PC-3 (cell line): ENCODE measurements around the gene CLIC5. TPM values are rescaled to one million over a fixed set of nuclear protein-coding genes. Genes with fewer than 3 reads are reported as not detected.

Experiments
- ATAC-seq: fragments of 200-7000 bp; cut with Tn5 transposase; 2 replicates; pipeline ENCODE4 v1.9.1; 2020; ENCODE audit warnings: mild to moderate bottlenecking, moderate library complexity
- BruUV-seq: library from RNA; stranded (reverse); fragments of 400-500 nt; replicated peaks from 2 replicates; lab custom pipeline; 2021; lab: Mats Ljungman, UMichigan
- CTCF ChIA-PET: fragments of 300-600 bp; sonication (Branson Sonifier 250); formaldehyde crosslinking; loops from one replicate; lab custom pipeline; 2022; ENCODE audit warnings: antibody characterized with exemption; lab: Charles Lee
- POLR2A ChIA-PET: fragments of 300-600 bp; sonication (Branson Sonifier 250); formaldehyde crosslinking; loops from one replicate; lab custom pipeline; 2022; ENCODE audit warnings: antibody characterized with exemption; ENCODE audit not compliant: unreplicated experiment; lab: Charles Lee
- DNase-seq: peaks from one replicate; pipeline ENCODE4 v3.0.0-alpha.2; 2015
- H2AFZ ChIP-seq: fragments of 300-600 bp; sonication (generic); 2 replicates; pipeline ENCODE4 v1.6.0; 2016; ENCODE audit warnings: antibody characterized with exemption, low read length
- H3F3A ChIP-seq: fragments of 300-600 bp; sonication (generic); one replicate; pipeline ENCODE4 v1.6.0; 2017; ENCODE audit warnings: antibody characterized with exemption, low read length, control low read depth, mild to moderate bottlenecking; ENCODE audit not compliant: unreplicated experiment
- H3K27ac ChIP-seq: fragments of 300-600 bp; sonication (generic); 2 replicates; pipeline ENCODE4 v1.5.1; 2016; ENCODE audit warnings: mild to moderate bottlenecking, low read length
- H3K27me3 ChIP-seq: fragments of 300-600 bp; sonication (generic); 2 replicates; pipeline ENCODE4 v1.6.1; 2016; ENCODE audit warnings: low read length, mixed read lengths
- H3K36me3 ChIP-seq: fragments of 300-600 bp; sonication (generic); 2 replicates; pipeline ENCODE4 v1.6.1; 2016; ENCODE audit warnings: low read depth, mixed run types, low read length, mixed read lengths
- H3K4me1 ChIP-seq: fragments of 300-600 bp; sonication (generic); 2 replicates; pipeline ENCODE4 v1.5.1; 2016; ENCODE audit warnings: low read length; ENCODE audit not compliant: insufficient read depth
- H3K4me2 ChIP-seq: fragments of 300-600 bp; sonication (generic); 2 replicates; pipeline ENCODE4 v1.6.0; 2016; ENCODE audit warnings: low read length
- H3K4me3 ChIP-seq: fragments of 300-600 bp; sonication (generic); 2 replicates; pipeline ENCODE4 v1.5.1; 2016; ENCODE audit warnings: mild to moderate bottlenecking, low read length, mixed read lengths
- H3K79me2 ChIP-seq: fragments of 300-600 bp; sonication (generic); 2 replicates; pipeline ENCODE4 v1.6.1; 2017; ENCODE audit warnings: low read length, mixed read lengths
- H3K9ac ChIP-seq: fragments of 300-600 bp; sonication (generic); 2 replicates; pipeline ENCODE4 v1.6.0; 2016; ENCODE audit warnings: mild to moderate bottlenecking, low read length
- H3K9me2 ChIP-seq: fragments of 300-600 bp; sonication (generic); replicated peaks from 2 replicates; pipeline ENCODE4 v1.6.1; 2016; ENCODE audit warnings: mixed run types, low read length, mixed read lengths
- H3K9me3 ChIP-seq: fragments of 300-600 bp; sonication (generic); 2 replicates; pipeline ENCODE4 v1.6.1; 2016; ENCODE audit warnings: low read length, mixed read lengths
- H4K20me1 ChIP-seq: fragments of 300-600 bp; sonication (generic); 2 replicates; pipeline ENCODE4 v1.6.1; 2016; ENCODE audit warnings: low read length, mixed read lengths
- EZH2 ChIP-seq: fragments of 300-600 bp; sonication (generic); IDR thresholded peaks from one replicate; pipeline ENCODE4 v1.6.1; 2017; ENCODE audit warnings: antibody characterized with exemption, mild to moderate bottlenecking, low read length; ENCODE audit not compliant: unreplicated experiment
- EZH2phosphoT487 ChIP-seq: fragments of 300-600 bp; sonication (generic); IDR thresholded peaks from 2 replicates; pipeline ENCODE4 v1.6.1; 2018; ENCODE audit warnings: mild to moderate bottlenecking, antibody characterized with exemption, low read length, borderline replicate concordance
- intact Hi-C: fragments of 100-400 bp; cut with micrococcal nuclease; formaldehyde crosslinking; loops from 2 replicates; pipeline ENCODE4 v1.9.0; 2023
- total RNA-seq: library from RNA; depleted of rRNA; stranded (reverse); fragments of >200 nt; gene quantifications from 2 replicates; pipeline ENCODE4 v1.2.3, GENCODE V29; 2014
- TF ChIP-seq, protein P1 (sequence below): fragments of 300-600 bp; sonication (generic); conservative IDR thresholded peaks from 2 replicates; pipeline ENCODE4 v1.5.1; 2017; ENCODE audit warnings: antibody characterized with exemption, low read depth, mild to moderate bottlenecking, low read length

CLIC5 gene
- total RNA-seq, 1 experiment from 2014 or later: not detected

DNA sequence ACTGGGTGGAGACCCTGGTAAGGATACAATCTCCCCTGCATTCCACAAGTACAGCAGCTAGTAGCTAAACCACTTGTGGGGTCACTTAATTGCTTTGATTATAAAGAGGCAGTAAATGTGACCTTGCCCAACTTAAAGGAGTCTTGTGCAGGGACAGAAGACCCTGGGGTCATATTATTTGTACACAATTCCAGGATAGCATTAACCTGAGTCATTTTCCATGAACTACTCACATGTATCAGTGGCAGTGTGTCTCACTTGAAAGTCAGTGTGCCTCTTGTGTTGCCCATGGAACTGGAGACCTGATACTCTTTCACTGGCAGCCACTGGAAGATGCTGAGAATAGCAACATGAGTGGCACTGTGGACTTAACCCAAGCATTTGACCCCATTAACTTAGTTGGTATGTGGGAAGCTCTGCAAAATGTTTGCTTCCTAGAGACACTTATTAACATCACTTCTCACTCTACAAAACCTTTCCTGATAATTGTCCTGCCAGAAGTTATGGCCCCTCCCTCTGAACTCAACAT lies 28.9 kb downstream of the CLIC5 start:
- intact Hi-C loops: no loop called here
- DNase-seq (no peak), ATAC-seq (no peak)
- no peak overlapping the region for H3K4me3 ChIP-seq
- no peaks in the 10 kb centered on the region for H4K20me1 ChIP-seq
- ChIA-PET POLR2A (no interaction called here), CTCF (no interaction called here)
- TF ChIP-seq, protein P1, sequence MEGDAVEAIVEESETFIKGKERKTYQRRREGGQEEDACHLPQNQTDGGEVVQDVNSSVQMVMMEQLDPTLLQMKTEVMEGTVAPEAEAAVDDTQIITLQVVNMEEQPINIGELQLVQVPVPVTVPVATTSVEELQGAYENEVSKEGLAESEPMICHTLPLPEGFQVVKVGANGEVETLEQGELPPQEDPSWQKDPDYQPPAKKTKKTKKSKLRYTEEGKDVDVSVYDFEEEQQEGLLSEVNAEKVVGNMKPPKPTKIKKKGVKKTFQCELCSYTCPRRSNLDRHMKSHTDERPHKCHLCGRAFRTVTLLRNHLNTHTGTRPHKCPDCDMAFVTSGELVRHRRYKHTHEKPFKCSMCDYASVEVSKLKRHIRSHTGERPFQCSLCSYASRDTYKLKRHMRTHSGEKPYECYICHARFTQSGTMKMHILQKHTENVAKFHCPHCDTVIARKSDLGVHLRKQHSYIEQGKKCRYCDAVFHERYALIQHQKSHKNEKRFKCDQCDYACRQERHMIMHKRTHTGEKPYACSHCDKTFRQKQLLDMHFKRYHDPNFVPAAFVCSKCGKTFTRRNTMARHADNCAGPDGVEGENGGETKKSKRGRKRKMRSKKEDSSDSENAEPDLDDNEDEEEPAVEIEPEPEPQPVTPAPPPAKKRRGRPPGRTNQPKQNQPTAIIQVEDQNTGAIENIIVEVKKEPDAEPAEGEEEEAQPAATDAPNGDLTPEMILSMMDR: no peak
- TF ChIP-seq EZH2phosphoT487: no peak
- TF ChIP-seq EZH2: no peak
- H2AFZ ChIP-seq: no peak overlapping the region
- no peak overlapping the region for H3K9ac ChIP-seq
- no peaks in the 10 kb centered on the region for H3K79me2 ChIP-seq
- no peak overlapping the region for H3K4me2 ChIP-seq
- H3K9me2 ChIP-seq: no peaks in the 10 kb centered on the region
- H3F3A ChIP-seq: no peaks in the 10 kb centered on the region
- H3K9me3 ChIP-seq: no peaks in the 10 kb centered on the region
- H3K36me3 ChIP-seq: no peaks in the 10 kb centered on the region
- H3K4me1 ChIP-seq: no peaks in the 10 kb centered on the region
- no peak overlapping the region for H3K27ac ChIP-seq
- H3K27me3 ChIP-seq: peaks cover 3% of the 10 kb centered on the region; the same call in 1 of the 2 replicates
- no TSS peak for BruUV-seq

DNA sequence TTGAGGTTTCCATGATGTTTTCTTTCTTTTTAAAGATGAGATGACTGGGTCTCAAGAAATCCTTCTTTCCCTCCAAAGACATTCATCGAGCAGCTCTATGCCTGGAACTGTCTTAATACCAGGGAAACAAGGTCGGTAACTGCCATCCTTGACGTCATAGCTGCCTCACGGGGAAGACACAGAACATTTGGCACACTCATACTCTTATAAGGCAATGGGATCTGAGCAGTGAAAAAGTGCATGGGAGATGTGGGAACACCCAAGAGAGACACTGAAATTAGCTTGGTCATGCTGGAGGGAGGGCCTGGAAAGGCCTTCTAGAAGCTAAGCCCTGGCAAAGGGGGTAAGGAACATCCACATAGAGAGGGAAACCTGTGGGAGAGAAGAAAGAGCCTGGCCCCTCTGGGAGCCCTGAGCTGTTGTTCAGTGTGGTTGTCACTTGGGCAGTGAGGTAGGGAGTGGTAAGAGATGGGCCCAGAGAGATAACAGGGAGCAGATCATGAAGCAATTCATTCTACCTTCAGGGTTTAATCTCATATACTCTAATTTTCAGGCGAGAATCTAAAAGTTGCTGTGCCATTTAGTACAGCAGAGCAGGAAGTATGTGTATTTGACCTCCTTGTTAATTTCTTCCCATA lies 30.8 kb downstream of the CLIC5 start:
- H3K27me3 ChIP-seq: 0 out of 2 replicates have a peak, but pooled peaks cover 3% of the 10 kb centered on the region
- no peak for DNase-seq
- no peak overlapping the region for H3K4me3 ChIP-seq
- ChIA-PET CTCF (no interaction called here), POLR2A (no interaction called here)
- H2AFZ ChIP-seq: no peak overlapping the region
- TF ChIP-seq EZH2phosphoT487: no peak
- TF ChIP-seq, protein P1: no peak
- TF ChIP-seq EZH2: no peak
- H3K27ac ChIP-seq: no peak overlapping the region
- no peaks in the 10 kb centered on the region for H3K36me3 ChIP-seq
- no TSS peak for BruUV-seq
- H3K79me2 ChIP-seq: no peaks in the 10 kb centered on the region
- no peaks in the 10 kb centered on the region for H3K4me1 ChIP-seq
- H3F3A ChIP-seq: no peaks in the 10 kb centered on the region
- H3K9me2 ChIP-seq: no peaks in the 10 kb centered on the region
- H3K9me3 ChIP-seq: no peaks in the 10 kb centered on the region
- H3K9ac ChIP-seq: no peak overlapping the region
- no peak for ATAC-seq
- H4K20me1 ChIP-seq: no peaks in the 10 kb centered on the region
- H3K4me2 ChIP-seq: no peak overlapping the region
- intact Hi-C loops: no loop called here

DNA sequence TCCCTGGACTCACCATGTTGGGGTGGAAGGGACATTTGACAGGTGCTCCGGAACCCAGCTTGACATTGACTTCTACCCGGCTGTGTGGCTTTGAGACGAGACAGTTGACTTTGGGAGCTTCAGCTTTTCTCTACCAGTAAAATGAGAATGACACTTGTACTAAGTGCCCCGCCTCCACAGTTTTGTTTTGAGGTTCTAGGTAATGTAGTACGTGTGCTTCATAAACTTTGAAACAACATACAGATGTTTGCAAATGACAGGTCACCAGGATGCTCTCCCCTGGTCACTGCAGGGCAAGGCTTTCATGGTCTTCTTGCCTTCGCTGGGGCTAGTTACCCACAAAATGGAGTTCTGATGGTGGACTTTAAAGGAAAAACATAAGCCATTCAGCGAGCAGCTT lies 31.3 kb downstream of the CLIC5 start:
- Histone ChIP-seq H3K9me2 (no peaks in the 10 kb centered on the region), H3K4me2 (no peak overlapping the region), H3K36me3 (no peaks in the 10 kb centered on the region), H2AFZ (no peak overlapping the region), H3F3A (no peaks in the 10 kb centered on the region), H3K27me3 (0 out of 2 replicates have a peak, but pooled peaks cover under 1% of the 10 kb centered on the region), H3K4me3 (no peak overlapping the region), H3K9me3 (no peaks in the 10 kb centered on the region), H3K9ac (no peak overlapping the region), H3K27ac (no peak overlapping the region), H4K20me1 (no peaks in the 10 kb centered on the region), H3K79me2 (no peaks in the 10 kb centered on the region), H3K4me1 (no peaks in the 10 kb centered on the region)
- no TSS peak for BruUV-seq
- CTCF ChIA-PET: no interaction called here
- no peak for DNase-seq
- intact Hi-C loops: no loop called here
- no peak for ATAC-seq
- TF ChIP-seq EZH2: no peak
- TF ChIP-seq, protein P1: no peak
- no peak for TF ChIP-seq EZH2phosphoT487
- POLR2A ChIA-PET: no interaction called here
